ENCODE data around the gene BCL7C.

DNA sequence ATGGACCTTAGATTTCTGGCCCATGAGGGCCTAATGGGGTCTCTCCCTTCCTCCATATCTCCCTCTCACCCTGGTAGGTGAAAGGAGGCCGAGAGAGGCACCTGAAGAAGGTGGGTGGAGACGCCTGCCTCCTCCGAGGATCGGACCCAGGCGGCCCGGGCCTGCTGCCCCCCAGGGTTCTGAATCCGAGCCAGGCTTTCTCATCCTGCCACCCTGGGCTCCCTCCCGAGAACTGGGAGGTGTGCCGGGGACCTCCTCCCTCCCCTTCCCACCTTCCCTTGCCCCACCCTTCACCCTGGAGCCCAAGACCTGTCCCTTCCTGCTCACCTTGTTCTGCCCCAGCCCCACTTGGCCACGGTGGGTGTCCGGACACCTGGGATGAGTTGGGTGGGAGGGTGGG is 34.5 kb upstream of the BCL7C start:
- TF ChIP-seq CTCF (IDR thresholded peaks at IDR 0.05; ENCODE audit: low read length): no peak
- TF ChIP-seq EZH2 (IDR thresholded peaks at IDR 0.05; ENCODE audit: borderline replicate concordance, low read length): no peak

Measured in OCI-LY1 (cell line).